Astrocyte (in vitro differentiated cells and primary cell): Measurements from ENCODE around the gene FLYWCH1. TPM values are rescaled to one million over a fixed set of nuclear protein-coding genes. Genes with fewer than 3 reads are reported as not detected.

ENCODE experiments used
- DNase-seq: peaks from one replicate; pipeline ENCODE4 v3.0.0-alpha.2; 2010; ENCODE audit warnings: low read depth
- FAIRE-seq: peaks from 2 replicates; lab custom pipeline; 2011; peaks lifted over from hg19 to GRCh38; lab: Jason Lieb, UNC
- H2AFZ ChIP-seq: 2 replicates; pipeline ENCODE4 v1.6.0; 2012; ENCODE audit warnings: low read depth, low read length, inconsistent platforms
- H3K27ac ChIP-seq: 2 replicates; pipeline ENCODE4 v1.5.1; 2011; ENCODE audit warnings: low read depth, low read length, inconsistent platforms
- H3K27me3 ChIP-seq: 2 replicates; pipeline ENCODE4 v1.6.0; 2011; ENCODE audit warnings: low read length, inconsistent platforms; ENCODE audit not compliant: insufficient read depth
- H3K36me3 ChIP-seq: 2 replicates; pipeline ENCODE4 v1.5.1; 2011; ENCODE audit warnings: low read length, inconsistent platforms; ENCODE audit not compliant: insufficient read depth
- H3K4me1 ChIP-seq: 2 replicates; pipeline ENCODE4 v1.5.1; 2011; ENCODE audit warnings: low read length, inconsistent platforms; ENCODE audit not compliant: insufficient read depth
- H3K4me2 ChIP-seq: 2 replicates; pipeline ENCODE4 v1.6.0; 2012; ENCODE audit warnings: low read length, inconsistent platforms
- H3K4me3 ChIP-seq: 2 replicates; pipeline ENCODE4 v1.5.1; 2011; ENCODE audit warnings: low read depth, mild to moderate bottlenecking, low read length, inconsistent platforms; ENCODE audit not compliant: insufficient read depth
- H3K79me2 ChIP-seq: 2 replicates; pipeline ENCODE4 v1.6.0; 2012; ENCODE audit warnings: mild to moderate bottlenecking, low read length, inconsistent platforms; ENCODE audit not compliant: insufficient read depth
- H3K9ac ChIP-seq: 2 replicates; pipeline ENCODE4 v1.6.0; 2012; ENCODE audit warnings: mild to moderate bottlenecking, low read length, inconsistent platforms
- H3K9me3 ChIP-seq: 2 replicates; pipeline ENCODE4 v1.5.1; 2012; ENCODE audit warnings: low read depth, mild to moderate bottlenecking, low read length, inconsistent platforms; ENCODE audit not compliant: insufficient read depth
- H4K20me1 ChIP-seq: 2 replicates; pipeline ENCODE4 v1.6.0; 2012; ENCODE audit warnings: low read length, inconsistent platforms; ENCODE audit not compliant: insufficient read depth
- H3K27ac Mint-ChIP-seq: one replicate; pipeline ENCODE4 v1.8.0; 2021; ENCODE audit warnings: mild to moderate bottlenecking, mixed read lengths; ENCODE audit not compliant: unreplicated experiment
- H3K27me3 Mint-ChIP-seq: one replicate; pipeline ENCODE4 v1.8.0; 2021; ENCODE audit warnings: low read depth, mixed read lengths; ENCODE audit not compliant: unreplicated experiment
- H3K36me3 Mint-ChIP-seq: one replicate; pipeline ENCODE4 v1.8.0; 2021; ENCODE audit warnings: low read depth, mixed read lengths; ENCODE audit not compliant: unreplicated experiment
- H3K4me1 Mint-ChIP-seq: one replicate; pipeline ENCODE4 v1.8.0; 2021; ENCODE audit warnings: low read depth, mixed read lengths; ENCODE audit not compliant: unreplicated experiment
- H3K4me3 Mint-ChIP-seq: one replicate; pipeline ENCODE4 v1.8.0; 2021; ENCODE audit warnings: mild to moderate bottlenecking, moderate library complexity, mixed read lengths; ENCODE audit not compliant: unreplicated experiment
- H3K9me3 Mint-ChIP-seq: one replicate; pipeline ENCODE4 v1.8.0; 2021; ENCODE audit warnings: mild to moderate bottlenecking, mixed read lengths; ENCODE audit not compliant: unreplicated experiment
- EZH2 ChIP-seq: IDR thresholded peaks from 2 replicates; pipeline ENCODE4 v1.6.1; 2012; ENCODE audit warnings: mild to moderate bottlenecking, low read length, inconsistent platforms; ENCODE audit not compliant: insufficient read depth
- total RNA-seq: library from RNA; stranded (reverse); gene quantifications from 2 replicates; pipeline ENCODE4 v1.2.1, GENCODE V29; 2021
- TF ChIP-seq, protein P1 (sequence below): IDR thresholded peaks from 2 replicates; pipeline ENCODE4 v1.5.1; 2011; ENCODE audit warnings: low read depth, mild to moderate bottlenecking, inconsistent platforms, low read length, moderate library complexity; ENCODE audit not compliant: insufficient read depth

Gene FLYWCH1
- total RNA-seq, 1 donor from 2014 or later, result 58.9 TPM

- no peak for TF ChIP-seq EZH2
- TF ChIP-seq, protein P1, sequence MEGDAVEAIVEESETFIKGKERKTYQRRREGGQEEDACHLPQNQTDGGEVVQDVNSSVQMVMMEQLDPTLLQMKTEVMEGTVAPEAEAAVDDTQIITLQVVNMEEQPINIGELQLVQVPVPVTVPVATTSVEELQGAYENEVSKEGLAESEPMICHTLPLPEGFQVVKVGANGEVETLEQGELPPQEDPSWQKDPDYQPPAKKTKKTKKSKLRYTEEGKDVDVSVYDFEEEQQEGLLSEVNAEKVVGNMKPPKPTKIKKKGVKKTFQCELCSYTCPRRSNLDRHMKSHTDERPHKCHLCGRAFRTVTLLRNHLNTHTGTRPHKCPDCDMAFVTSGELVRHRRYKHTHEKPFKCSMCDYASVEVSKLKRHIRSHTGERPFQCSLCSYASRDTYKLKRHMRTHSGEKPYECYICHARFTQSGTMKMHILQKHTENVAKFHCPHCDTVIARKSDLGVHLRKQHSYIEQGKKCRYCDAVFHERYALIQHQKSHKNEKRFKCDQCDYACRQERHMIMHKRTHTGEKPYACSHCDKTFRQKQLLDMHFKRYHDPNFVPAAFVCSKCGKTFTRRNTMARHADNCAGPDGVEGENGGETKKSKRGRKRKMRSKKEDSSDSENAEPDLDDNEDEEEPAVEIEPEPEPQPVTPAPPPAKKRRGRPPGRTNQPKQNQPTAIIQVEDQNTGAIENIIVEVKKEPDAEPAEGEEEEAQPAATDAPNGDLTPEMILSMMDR, result no peak
- H3K27me3 Mint-ChIP-seq, result peaks cover 14% of the 10 kb centered on the region
Observed at GRCh38 chr16:2974319-2975056, 62.8 kb downstream of the FLYWCH1 start.

GRCh38 chr16:2975161-2975795, 63.5 kb downstream of the FLYWCH1 start:
- Histone ChIP-seq H3K9ac (no peak overlapping the region), H3K27ac (no peak overlapping the region), H2AFZ (no peak overlapping the region), H3K27me3 (no peaks in the 10 kb centered on the region), H3K4me2 (no peak overlapping the region), H3K9me3 (no peaks in the 10 kb centered on the region), H3K4me3 (no peak overlapping the region), H3K36me3 (no peaks in the 10 kb centered on the region), H3K79me2 (peaks cover 6% of the 10 kb centered on the region), H3K4me1 (peaks cover 5% of the 10 kb centered on the region), H4K20me1 (peaks cover 21% of the 10 kb centered on the region)
- TF ChIP-seq EZH2, result no peak
- TF ChIP-seq, protein P1, result no peak
- Mint-ChIP-seq H3K4me3 (no peak overlapping the region), H3K36me3 (no peaks in the 10 kb centered on the region), H3K27ac (no peak overlapping the region), H3K27me3 (peaks cover 14% of the 10 kb centered on the region), H3K9me3 (no peaks in the 10 kb centered on the region), H3K4me1 (no peaks in the 10 kb centered on the region)
- FAIRE-seq (no peak), DNase-seq (no peak)

More at GRCh38 chr16:2974319-2975056, 62.8 kb downstream of the FLYWCH1 start:
- Mint-ChIP-seq H3K36me3 (no peaks in the 10 kb centered on the region), H3K27ac (no peak overlapping the region), H3K4me3 (no peak overlapping the region), H3K4me1 (no peaks in the 10 kb centered on the region), H3K9me3 (no peaks in the 10 kb centered on the region)
- DNase-seq, result no peak
- no peaks in the 10 kb centered on the region for H3K27me3 ChIP-seq
- H3K79me2 ChIP-seq, result peaks cover 3% of the 10 kb centered on the region
- H3K9me3 ChIP-seq, result no peaks in the 10 kb centered on the region
- no peak overlapping the region for H3K27ac ChIP-seq
- no peak overlapping the region for H3K4me3 ChIP-seq
- no peak overlapping the region for H3K9ac ChIP-seq
- no peak for FAIRE-seq
- H3K4me2 ChIP-seq, result no peak overlapping the region
- peaks cover 3% of the 10 kb centered on the region for H3K4me1 ChIP-seq
- H2AFZ ChIP-seq, result no peak overlapping the region
- H4K20me1 ChIP-seq, result peaks cover 21% of the 10 kb centered on the region
- H3K36me3 ChIP-seq, result no peaks in the 10 kb centered on the region

DNA sequence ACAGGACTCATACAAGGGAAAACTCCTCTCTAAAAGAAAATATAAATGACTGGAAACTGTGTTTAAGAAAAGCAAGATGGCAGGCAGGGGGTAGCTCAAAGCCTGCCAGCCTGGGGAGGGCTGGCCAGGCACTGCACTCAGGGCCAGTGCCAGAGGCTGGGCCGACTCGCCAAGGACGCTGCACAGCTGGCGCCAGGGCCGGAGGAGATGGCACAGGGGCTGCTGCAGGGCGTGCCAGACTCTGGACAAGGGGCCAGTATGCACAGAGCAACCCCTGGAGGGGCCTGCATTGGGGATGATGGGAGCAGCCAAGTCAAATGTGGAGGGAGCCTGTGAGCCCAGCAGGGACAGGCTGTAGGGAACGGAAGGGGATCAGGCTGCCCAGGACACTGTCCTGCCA, 64.5 kb downstream of the FLYWCH1 start:
- Histone ChIP-seq H3K4me3 (no peak overlapping the region), H3K36me3 (no peaks in the 10 kb centered on the region), H4K20me1 (peaks cover 13% of the 10 kb centered on the region), H3K9ac (no peak overlapping the region), H3K27me3 (no peaks in the 10 kb centered on the region), H2AFZ (no peak overlapping the region), H3K9me3 (no peaks in the 10 kb centered on the region), H3K4me1 (peaks cover 13% of the 10 kb centered on the region), H3K4me2 (no peak overlapping the region), H3K27ac (no peak overlapping the region), H3K79me2 (peaks cover 6% of the 10 kb centered on the region)
- FAIRE-seq (no peak), DNase-seq (no peak)
- Mint-ChIP-seq H3K4me3 (no peak overlapping the region), H3K36me3 (no peaks in the 10 kb centered on the region), H3K27me3 (peaks cover 14% of the 10 kb centered on the region), H3K9me3 (no peaks in the 10 kb centered on the region), H3K4me1 (no peaks in the 10 kb centered on the region), H3K27ac (no peak overlapping the region)
- TF ChIP-seq, protein P1, result no peak
- no peak for TF ChIP-seq EZH2
